ENCODE measurements around the gene SPATA6L.

Gene SPATA6L

GRCh38 chr9:4583001-4583400 is 83.3 kb downstream of the SPATA6L start:
- no peak for DNase-seq (ENCODE audit: low spot score)

GRCh38 chr9:4581861-4582565 is 84.3 kb downstream of the SPATA6L start:
- no peak for DNase-seq (ENCODE audit: low spot score)

DNA sequence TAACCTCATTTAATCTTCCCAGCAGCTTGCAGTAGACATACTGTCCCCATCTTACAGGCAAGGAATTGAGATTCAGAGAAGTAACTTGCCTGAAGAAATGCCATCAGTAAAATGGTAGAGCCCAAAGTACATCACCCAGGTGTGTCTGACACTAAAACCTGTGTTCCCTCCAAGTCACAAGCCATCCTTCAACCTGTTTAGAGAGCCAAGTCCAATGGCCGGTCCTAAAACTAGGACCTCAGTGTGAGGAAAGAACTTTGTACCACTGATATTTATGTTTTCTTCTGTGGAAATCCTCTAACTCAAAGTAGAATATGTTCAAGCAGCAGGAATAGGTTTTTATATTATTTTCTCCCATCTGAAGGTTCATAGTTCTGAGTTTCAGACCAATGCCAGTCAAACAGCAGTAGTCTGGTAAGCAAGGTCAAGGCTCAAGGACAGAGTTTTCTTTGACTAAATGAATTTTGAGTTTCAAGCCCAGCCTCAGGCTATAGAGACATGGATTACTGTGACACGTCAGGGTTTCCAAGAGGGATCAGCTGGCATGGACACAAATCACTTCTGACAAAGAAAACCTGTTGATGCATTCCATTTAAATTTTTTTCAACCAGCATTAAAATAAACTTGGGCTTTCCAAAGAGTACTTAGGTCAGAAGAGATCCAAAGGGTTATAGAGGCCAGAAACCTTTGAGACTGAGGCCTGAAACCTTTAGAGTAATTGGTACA is 85.1 kb downstream of the SPATA6L start:
- no peak for DNase-seq (ENCODE audit: low spot score)

- DNase-seq (ENCODE audit: low spot score): no peak
These were observed 87.3 kb downstream of the SPATA6L start for GRCh38 chr9:4579001-4579400.

GRCh38 chr9:4576448-4576847 is 89.8 kb downstream of the SPATA6L start:
- no peak for DNase-seq (ENCODE audit: low spot score)

GRCh38 chr9:4575997-4576396 is 90.3 kb downstream of the SPATA6L start:
- DNase-seq (ENCODE audit: low spot score): no peak

GRCh38 chr9:4574657-4575243 is 91.5 kb downstream of the SPATA6L start:
- DNase-seq (ENCODE audit: low spot score): no peak

- DNase-seq (ENCODE audit: low spot score): no peak
These were observed 92.5 kb downstream of the SPATA6L start for GRCh38 chr9:4573634-4574389.

- no peak for DNase-seq (ENCODE audit: low spot score)
These were observed 93.1 kb downstream of the SPATA6L start for GRCh38 chr9:4573176-4573575.

- DNase-seq (ENCODE audit: low spot score): no peak
These were observed 94.0 kb downstream of the SPATA6L start for GRCh38 chr9:4572184-4572826.

- DNase-seq (ENCODE audit: low spot score): no peak
These were observed 97.2 kb downstream of the SPATA6L start for GRCh38 chr9:4569101-4569500.

DNA sequence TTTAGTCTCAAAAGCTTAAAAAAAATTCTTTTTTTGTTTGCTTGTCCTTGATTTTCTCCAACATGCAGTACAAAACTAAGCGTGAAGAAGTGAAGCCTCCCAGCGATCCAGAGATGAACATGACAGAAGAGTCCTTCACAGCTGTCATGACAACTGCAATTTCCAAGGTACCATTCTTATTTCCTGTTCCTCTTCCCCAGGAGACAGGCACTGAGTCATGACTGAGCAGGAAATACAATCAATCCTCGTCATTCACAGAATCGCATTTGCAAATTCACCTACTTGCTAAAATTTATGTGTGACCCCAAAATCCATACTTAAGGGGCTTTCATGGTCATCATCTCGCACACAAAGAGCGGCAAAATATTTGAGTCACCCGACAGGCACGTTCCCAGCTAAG is 98.7 kb downstream of the SPATA6L start:
- DNase-seq (ENCODE audit: low spot score): no peak

- DNase-seq (ENCODE audit: low spot score): no peak
These were observed 99.5 kb downstream of the SPATA6L start for GRCh38 chr9:4566806-4567205.

DNA sequence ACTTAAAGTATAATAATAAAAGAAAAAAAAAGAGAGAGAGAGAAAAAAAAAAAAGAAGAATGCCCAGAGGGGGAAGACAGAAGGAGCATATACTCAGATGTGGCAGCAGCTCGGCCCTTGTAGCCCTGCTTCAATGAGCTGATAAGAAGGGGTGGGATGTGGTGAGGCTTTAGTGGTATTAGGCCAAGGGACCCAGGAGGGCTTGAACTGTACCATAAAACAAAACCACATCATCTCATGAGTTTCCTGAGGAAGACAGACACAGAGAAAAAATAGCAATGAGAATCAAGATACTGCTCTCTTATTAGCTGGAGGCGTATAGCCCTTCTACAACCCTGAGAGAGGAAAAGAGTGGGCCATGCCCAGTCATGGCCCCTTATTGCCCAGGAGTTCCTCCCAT is 103.2 kb downstream of the SPATA6L start:
- DNase-seq (ENCODE audit: low spot score): no peak

- DNase-seq (ENCODE audit: low spot score): peak; percentile 46
These were observed 106.8 kb downstream of the SPATA6L start for GRCh38 chr9:4559261-4560182.

DNA sequence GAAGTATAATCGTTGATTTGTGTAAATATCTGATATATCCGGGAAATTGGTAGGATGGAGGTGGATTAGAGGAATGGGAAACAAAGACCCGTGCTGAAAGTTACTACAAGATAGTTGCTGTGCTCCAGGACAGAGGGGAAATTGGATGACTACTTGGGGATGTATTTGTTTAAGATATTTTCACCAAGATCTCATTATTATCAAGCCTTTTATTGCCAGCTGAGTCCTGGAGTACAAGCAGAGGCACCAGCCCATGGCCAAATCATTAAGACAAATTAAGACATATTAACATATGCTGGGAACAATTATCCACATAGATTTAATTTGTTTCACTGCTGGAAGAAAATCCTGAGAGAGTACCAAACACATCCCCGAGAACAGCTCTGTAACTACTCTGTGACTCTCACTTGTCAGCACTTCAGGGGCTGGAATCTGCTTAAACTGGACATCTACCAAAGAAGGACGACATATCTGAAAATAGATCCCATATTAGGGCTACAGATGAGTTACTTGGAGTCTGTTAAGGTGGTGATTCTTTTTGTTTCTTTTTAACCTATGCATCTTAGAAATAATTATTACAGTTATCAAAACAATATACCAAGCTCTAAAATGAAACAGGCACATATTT is 107.8 kb downstream of the SPATA6L start:
- DNase-seq (ENCODE audit: low spot score): no peak

GRCh38 chr9:4555236-4555635 is 111.0 kb downstream of the SPATA6L start:
- DNase-seq (ENCODE audit: low spot score): no peak

DNA sequence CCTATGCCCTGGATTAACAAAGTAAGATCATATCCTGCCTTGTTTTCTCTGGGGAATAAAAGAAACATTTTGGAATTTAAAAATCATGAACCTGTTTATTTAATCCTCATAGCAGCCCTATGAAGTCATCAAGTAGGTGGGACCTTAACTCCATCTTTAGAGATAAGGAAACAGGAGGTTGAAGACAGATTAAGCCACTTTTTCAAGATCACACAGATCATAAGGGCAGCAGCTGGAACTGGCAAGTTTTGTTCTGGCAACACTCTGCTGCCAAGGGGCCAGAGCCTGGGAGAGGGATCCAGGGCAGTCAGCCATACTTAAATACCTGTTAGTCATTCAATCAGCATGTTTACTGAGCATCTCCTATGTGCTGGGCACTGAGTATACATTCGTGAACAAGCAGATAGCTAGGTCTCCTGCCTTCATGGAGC is 112.3 kb downstream of the SPATA6L start:
- no peak for DNase-seq (ENCODE audit: low spot score)

DNA sequence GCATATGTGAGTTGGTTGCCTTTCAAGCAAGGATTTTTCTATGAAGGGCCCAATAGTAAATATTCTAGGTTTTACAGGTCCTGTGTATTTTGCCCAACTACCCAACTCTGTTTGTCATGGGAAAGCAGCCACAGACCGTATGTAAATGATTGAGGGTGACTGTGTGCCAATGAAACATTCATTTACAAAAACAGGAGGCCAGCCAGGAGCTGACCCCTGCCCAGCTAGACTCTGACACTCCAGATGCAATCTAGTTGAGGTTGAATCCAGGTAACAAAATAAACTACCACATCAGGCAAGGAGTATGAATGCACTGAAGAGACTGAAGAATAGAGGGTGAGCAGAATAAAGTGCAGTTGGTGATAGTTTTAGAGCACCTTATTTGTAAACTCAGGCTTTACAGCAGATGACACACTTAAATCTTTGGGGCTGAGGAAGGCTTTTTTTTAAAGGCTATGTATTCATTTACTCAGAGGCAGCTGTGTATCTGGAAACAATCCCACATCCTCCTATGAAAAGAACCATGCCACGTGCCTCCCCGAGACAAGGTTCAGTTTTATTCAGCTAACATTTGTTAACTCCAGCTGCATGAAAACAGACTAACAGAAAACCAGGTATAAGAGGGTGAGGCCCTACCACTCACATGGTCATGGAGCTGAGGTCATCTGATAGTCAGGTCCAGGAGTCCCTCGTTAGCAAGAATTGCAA is 115.3 kb downstream of the SPATA6L start:
- DNase-seq (ENCODE audit: low spot score): no peak

GRCh38 chr9:4549751-4550295 is 116.5 kb downstream of the SPATA6L start:
- DNase-seq (ENCODE audit: low spot score): no peak

Measured in NAMALWA (cell line).